GM19452 (cell line): ENCODE measurements around the gene TSPAN18.

Source experiments
- ATAC-seq: cut with Tn5 transposase; IDR thresholded peaks from one replicate; pipeline ENCODE4 v1.9.1; 2021; ENCODE audit not compliant: unreplicated experiment

The TSPAN18 gene

GRCh38 chr11:44971185-44971584, 244.4 kb downstream of the TSPAN18 start:
- no peak for ATAC-seq

- no peak for ATAC-seq
Measured at GRCh38 chr11:44972746-44973435, 246.1 kb downstream of the TSPAN18 start.

DNA sequence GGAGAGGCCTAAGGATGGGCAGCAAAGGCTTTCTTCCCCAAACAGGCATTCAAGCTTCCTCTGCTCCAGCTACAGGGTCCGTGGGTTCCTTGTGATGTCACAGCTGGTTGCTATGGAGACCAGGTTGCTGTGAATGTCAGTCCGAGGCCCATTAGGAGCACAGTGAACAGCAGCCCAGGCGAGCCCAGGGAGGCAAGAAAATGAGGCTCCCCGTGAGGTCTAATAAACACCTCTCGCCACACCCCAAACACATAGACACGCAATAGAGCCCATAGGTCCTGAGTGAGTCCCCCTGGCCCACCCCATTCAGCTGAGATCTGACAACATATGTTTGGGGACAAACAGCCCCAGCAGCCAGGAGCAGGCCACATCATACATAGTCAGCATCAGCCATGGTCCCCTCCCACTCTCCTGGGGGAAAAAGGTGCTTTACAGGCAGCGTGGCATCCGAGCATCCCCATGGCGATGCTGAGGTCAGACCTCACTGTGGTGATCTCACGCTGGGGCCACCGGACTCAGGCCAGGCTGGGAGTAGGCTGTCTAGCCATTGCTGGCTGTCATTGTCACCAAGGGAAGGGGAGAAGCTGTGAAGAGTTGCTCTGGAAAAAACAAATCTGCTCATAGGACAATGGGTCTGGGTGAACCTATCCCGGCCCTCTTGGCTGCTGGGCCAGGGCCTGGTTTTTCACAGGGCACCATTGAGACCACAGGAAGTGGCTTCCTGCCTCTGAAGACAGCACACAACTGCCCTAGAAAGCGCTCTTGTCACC, 247.1 kb downstream of the TSPAN18 start:
- ATAC-seq: no peak

- ATAC-seq: no peak
Measured at GRCh38 chr11:44974402-44975000, 247.7 kb downstream of the TSPAN18 start.

- no peak for ATAC-seq
Measured at GRCh38 chr11:44976576-44976975, 249.8 kb downstream of the TSPAN18 start.

GRCh38 chr11:44977493-44977984, 250.8 kb downstream of the TSPAN18 start:
- ATAC-seq: no peak

GRCh38 chr11:44978274-44978960, 251.7 kb downstream of the TSPAN18 start:
- ATAC-seq: no peak

DNA sequence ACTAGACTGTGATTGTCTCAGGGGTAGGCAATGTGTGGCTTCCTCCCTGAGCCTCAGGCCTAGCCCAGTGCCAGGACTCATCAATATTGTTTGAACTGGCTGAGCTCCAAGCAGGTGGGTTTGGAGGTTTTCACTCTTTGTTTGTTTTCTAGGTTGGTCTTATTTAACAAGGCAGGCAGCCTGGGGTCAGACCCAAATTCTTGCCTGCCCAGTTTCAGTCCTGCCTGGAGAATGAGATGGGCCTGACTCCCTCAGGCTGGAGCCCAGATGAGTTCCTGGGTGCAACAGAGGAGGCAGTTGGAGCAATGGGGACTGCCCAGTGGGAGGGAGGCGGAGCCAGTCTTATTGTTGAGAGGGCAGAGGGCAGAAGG, 252.2 kb downstream of the TSPAN18 start:
- ATAC-seq: no peak

DNA sequence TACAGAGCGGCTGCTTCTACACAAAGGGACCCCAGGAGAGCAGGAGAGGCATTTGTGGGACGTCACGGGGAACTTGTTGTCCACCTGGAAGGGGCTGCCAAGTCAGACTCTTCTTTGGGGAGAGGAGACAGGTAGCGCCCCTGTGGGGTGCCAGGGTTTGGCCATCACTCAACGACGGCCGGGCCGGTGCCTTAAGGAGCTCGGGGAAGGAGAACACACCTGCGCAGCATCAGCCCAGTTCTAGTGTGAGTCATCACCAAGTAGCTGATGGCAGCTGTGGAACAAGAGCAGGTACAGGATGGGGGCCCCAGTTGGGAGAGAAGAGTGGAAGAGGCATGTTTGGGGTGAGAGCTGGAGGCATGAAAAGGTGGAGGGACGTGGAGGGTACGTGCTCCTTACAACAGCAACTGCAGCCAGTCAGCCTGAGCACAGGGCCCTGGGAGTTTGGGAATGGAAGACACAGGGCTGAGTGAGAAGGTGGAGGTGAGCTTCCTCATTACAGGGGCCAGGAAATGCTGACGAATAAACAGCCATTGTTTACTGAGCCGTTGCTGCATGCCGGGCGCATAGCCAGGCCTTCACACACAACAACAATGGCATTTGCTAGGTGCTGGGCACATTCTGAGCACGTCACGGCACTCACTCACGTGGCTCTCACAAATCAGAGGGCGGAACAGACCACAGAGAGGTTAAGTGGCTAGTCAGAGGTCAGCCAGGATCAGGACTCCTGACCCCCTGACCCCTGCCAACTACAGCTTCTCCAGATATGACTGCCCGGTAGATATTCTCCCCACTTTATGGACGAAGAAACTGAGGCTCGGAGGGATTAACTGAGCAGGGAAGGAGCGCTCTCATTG, 253.0 kb downstream of the TSPAN18 start:
- ATAC-seq: no peak

DNA sequence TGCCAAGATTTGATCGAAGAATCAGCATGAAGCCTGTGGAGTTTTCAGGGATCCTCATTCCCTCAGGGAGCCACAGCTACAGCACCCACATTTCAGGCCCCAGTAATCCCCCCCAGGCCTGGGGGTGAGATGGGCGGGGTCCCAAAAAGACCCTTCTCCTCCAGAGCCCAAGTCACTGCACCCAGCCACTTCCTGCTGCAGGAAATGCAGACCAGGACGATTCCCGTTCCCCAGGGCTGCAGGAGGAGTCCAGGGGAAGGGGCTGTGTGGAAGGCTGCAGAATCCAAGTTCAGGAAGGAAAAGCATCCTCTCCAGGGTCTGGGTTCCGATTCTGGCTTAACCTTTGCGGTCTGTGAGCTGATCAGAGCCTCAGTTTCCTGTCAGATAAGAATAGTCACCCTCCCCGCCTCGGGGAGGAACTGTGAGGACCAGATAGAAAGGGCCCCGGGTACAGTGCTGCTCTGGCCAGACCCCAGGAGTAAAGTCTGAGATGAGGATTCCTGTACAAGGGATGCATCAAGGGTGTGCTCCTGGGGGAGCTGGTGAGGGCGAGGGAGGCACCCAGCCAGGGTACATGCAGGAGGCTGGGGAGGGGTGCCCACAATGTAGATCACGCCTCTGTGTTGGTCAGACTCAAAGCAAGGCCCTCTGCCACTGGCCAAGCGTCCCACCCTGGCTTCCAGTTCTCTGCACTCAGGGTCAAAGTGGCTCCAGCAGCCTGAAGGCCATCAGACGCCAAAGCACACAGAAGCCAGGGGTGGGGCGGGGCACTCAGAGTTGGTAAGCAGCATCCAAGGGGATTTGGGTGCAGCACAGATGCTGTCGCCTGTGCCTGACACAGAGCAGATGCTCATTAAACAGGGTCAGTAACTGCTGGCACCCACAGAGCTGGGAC, 254.0 kb downstream of the TSPAN18 start:
- no peak for ATAC-seq
